ENCODE measurements around the gene CCDC179. TPM values are rescaled to one million over a fixed set of nuclear protein-coding genes. Genes with fewer than 3 reads are reported as not detected.

Gene CCDC179
- total and polyA plus RNA-seq, 10 of the 15 experiments (the other 5 are each of a cell fraction or from before 2014, with no cell fraction given), result 0.16 TPM; not detected in 9

DNA sequence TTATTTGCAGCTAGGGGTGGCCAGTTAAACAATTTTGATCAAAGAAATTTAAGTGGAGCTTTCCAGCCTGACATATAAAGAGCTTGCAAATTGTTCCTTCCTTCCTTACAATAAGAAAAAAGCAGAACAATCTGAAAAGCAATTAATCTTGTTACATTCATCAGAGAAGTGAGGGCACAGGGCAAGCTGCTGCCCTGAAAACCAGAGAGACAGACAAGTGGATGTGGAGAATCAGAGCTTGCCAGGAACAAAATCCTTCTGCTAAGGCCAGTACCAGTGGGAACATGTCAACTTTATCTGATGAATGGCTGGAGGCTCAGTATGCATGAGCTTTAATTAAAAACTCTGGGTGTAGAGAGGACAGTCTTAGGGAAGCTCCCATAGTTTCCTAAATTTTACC lies 8.8 kb downstream of the CCDC179 start:
- DNase-seq (ENCODE audit: low read depth, low spot score) (no peak), FAIRE-seq (no peak), ATAC-seq (no peak)
- no peak overlapping the region for H2AFZ ChIP-seq (ENCODE audit: control insufficient read depth, low read depth, low read length)
- H3K27ac ChIP-seq (ENCODE audit: control insufficient read depth, insufficient read depth), result no peak overlapping the region
- SMC1A ChIA-PET (ENCODE audit: uncharacterized antibody, unreplicated experiment), result interaction anchor here (0.5 to 2.2 kb wide), 4 partner anchors 13 to 71 kb away, joined by 3 to 5 read pairs (median 3); no protein-coding TSS in a partner anchor
- H3K4me3 ChIP-seq, result no peak overlapping the region
- in situ Hi-C loops (cut with MboI) (no loop called here), intact Hi-C loops (cut with micrococcal nuclease; ENCODE audit: unreplicated experiment) (no loop called here)
- POLR2A ChIA-PET, result no interaction called here
- no peak overlapping the region for H3K9ac ChIP-seq (ENCODE audit: control insufficient read depth, insufficient read depth, low read length)
- no peaks in the 10 kb centered on the region for H3K9me3 ChIP-seq (replicated peaks; ENCODE audit: control insufficient read depth, insufficient read depth, low read length)
- no TSS peak for BruUV-seq (replicated peaks)
- no peak overlapping the region for H3K4me2 ChIP-seq (ENCODE audit: control insufficient read depth, insufficient read depth)
- TF ChIP-seq CHD4 (IDR thresholded peaks at IDR 0.05), result no peak
- no peak for TF ChIP-seq IKZF1 (conservative IDR thresholded peaks at IDR 0.05)
- TF ChIP-seq ZNF24 (IDR thresholded peaks at IDR 0.05), result no peak
- no peak for TF ChIP-seq TCF3 (IDR thresholded peaks at IDR 0.05; ENCODE audit: borderline replicate concordance, insufficient read depth, low read depth, low read length)
- TF ChIP-seq NFXL1 (IDR thresholded peaks at IDR 0.05; ENCODE audit: borderline replicate concordance), result no peak
- TF ChIP-seq CBX3 (IDR thresholded peaks at IDR 0.05; ENCODE audit: borderline replicate concordance, low read depth), result no peak
- TF ChIP-seq, protein P1, sequence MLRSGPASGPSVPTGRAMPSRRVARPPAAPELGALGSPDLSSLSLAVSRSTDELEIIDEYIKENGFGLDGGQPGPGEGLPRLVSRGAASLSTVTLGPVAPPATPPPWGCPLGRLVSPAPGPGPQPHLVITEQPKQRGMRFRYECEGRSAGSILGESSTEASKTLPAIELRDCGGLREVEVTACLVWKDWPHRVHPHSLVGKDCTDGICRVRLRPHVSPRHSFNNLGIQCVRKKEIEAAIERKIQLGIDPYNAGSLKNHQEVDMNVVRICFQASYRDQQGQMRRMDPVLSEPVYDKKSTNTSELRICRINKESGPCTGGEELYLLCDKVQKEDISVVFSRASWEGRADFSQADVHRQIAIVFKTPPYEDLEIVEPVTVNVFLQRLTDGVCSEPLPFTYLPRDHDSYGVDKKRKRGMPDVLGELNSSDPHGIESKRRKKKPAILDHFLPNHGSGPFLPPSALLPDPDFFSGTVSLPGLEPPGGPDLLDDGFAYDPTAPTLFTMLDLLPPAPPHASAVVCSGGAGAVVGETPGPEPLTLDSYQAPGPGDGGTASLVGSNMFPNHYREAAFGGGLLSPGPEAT (IDR thresholded peaks at IDR 0.05; ENCODE audit: low read depth), result no peak
- TF ChIP-seq MYC (IDR thresholded peaks at IDR 0.05; ENCODE audit: insufficient read depth, insufficient read length, insufficient replicate concordance, low read length, severe bottlenecking), result no peak
- TF ChIP-seq, protein P2, sequence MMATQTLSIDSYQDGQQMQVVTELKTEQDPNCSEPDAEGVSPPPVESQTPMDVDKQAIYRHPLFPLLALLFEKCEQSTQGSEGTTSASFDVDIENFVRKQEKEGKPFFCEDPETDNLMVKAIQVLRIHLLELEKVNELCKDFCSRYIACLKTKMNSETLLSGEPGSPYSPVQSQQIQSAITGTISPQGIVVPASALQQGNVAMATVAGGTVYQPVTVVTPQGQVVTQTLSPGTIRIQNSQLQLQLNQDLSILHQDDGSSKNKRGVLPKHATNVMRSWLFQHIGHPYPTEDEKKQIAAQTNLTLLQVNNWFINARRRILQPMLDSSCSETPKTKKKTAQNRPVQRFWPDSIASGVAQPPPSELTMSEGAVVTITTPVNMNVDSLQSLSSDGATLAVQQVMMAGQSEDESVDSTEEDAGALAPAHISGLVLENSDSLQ (IDR thresholded peaks at IDR 0.05), result no peak
- TF ChIP-seq CREB1 (IDR thresholded peaks at IDR 0.05; ENCODE audit: low read depth), result no peak
- TF ChIP-seq, protein P3, sequence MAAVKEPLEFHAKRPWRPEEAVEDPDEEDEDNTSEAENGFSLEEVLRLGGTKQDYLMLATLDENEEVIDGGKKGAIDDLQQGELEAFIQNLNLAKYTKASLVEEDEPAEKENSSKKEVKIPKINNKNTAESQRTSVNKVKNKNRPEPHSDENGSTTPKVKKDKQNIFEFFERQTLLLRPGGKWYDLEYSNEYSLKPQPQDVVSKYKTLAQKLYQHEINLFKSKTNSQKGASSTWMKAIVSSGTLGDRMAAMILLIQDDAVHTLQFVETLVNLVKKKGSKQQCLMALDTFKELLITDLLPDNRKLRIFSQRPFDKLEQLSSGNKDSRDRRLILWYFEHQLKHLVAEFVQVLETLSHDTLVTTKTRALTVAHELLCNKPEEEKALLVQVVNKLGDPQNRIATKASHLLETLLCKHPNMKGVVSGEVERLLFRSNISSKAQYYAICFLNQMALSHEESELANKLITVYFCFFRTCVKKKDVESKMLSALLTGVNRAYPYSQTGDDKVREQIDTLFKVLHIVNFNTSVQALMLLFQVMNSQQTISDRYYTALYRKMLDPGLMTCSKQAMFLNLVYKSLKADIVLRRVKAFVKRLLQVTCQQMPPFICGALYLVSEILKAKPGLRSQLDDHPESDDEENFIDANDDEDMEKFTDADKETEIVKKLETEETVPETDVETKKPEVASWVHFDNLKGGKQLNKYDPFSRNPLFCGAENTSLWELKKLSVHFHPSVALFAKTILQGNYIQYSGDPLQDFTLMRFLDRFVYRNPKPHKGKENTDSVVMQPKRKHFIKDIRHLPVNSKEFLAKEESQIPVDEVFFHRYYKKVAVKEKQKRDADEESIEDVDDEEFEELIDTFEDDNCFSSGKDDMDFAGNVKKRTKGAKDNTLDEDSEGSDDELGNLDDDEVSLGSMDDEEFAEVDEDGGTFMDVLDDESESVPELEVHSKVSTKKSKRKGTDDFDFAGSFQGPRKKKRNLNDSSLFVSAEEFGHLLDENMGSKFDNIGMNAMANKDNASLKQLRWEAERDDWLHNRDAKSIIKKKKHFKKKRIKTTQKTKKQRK (IDR thresholded peaks at IDR 0.05; ENCODE audit: low read depth, low read length), result no peak
- CTCF ChIA-PET, result interaction anchor here (1.3 to 1.6 kb wide), 2 partner anchors 19 to 24 kb away, joined by 4 to 5 read pairs; no protein-coding TSS in a partner anchor
- H4K20me1 ChIP-seq (ENCODE audit: control insufficient read depth, insufficient read depth), result no peaks in the 10 kb centered on the region
- RAD21 ChIA-PET (ENCODE audit: unreplicated experiment), result no interaction called here
- H3K36me3 ChIP-seq (ENCODE audit: control insufficient read depth in 2 of 2, insufficient read depth in 2 of 2, low read length in 1 of 2), result no peaks in the 10 kb centered on the region
- no peaks in the 10 kb centered on the region for H3K27me3 ChIP-seq (replicated peaks in 1 of 2; ENCODE audit: control insufficient read depth in 2 of 2, insufficient read depth in 2 of 2, low read length in 1 of 2)
- no peaks in the 10 kb centered on the region for H3K4me1 ChIP-seq (ENCODE audit: control insufficient read depth, insufficient read depth, low read length)
- H3K79me2 ChIP-seq (ENCODE audit: control insufficient read depth, insufficient read depth, low read length), result no peaks in the 10 kb centered on the region
